Glutamatergic neuron (in vitro differentiated cells): Measurements from ENCODE around the gene HIC1. TPM values are rescaled to one million over a fixed set of nuclear protein-coding genes. Genes with fewer than 3 reads are reported as not detected.
A peak's percentile ranks its signal among the peaks of the same experiment; 100 is the strongest.

Experiments used
- DNase-seq: peaks from one replicate; pipeline ENCODE4 v3.0.0; 2022
- H3K27ac Mint-ChIP-seq: one replicate; pipeline ENCODE4 v1.8.0; 2020; ENCODE audit warnings: mild to moderate bottlenecking, mixed read lengths, inconsistent platforms; ENCODE audit not compliant: unreplicated experiment
- H3K27me3 Mint-ChIP-seq: one replicate; pipeline ENCODE4 v1.8.0; 2020; ENCODE audit warnings: mild to moderate bottlenecking, moderate library complexity, mixed read lengths, inconsistent platforms; ENCODE audit not compliant: unreplicated experiment
- H3K36me3 Mint-ChIP-seq: one replicate; pipeline ENCODE4 v1.8.0; 2020; ENCODE audit warnings: mild to moderate bottlenecking, mixed read lengths, inconsistent platforms; ENCODE audit not compliant: unreplicated experiment
- H3K4me1 Mint-ChIP-seq: one replicate; pipeline ENCODE4 v1.8.0; 2020; ENCODE audit warnings: mild to moderate bottlenecking, low read depth, mixed read lengths, inconsistent platforms; ENCODE audit not compliant: unreplicated experiment
- H3K4me3 Mint-ChIP-seq: one replicate; pipeline ENCODE4 v1.8.0; 2020; ENCODE audit warnings: mild to moderate bottlenecking, mixed read lengths, inconsistent platforms; ENCODE audit not compliant: unreplicated experiment
- H3K9me3 Mint-ChIP-seq: one replicate; pipeline ENCODE4 v1.8.0; 2020; ENCODE audit warnings: mild to moderate bottlenecking, moderate library complexity, mixed read lengths, inconsistent platforms; ENCODE audit not compliant: unreplicated experiment
- CTCF ChIP-seq: fragments of 200-600 bp; sonication (generic); IDR thresholded peaks from one replicate; pipeline ENCODE4 v1.5.0; 2021; ENCODE audit not compliant: partially characterized antibody, unreplicated experiment
- microRNA-seq: library from miRNA; unstranded; fragments of <30 nt; microRNA quantifications from one replicate; pipeline ENCODE4, GENCODE V29; 2020; ENCODE audit not compliant: unreplicated experiment
- total RNA-seq: library from RNA; stranded (reverse); fragmentation: NEBNext Ultra II Directional; extraction: Animal tissue kit (Norgen Biotek cat#: 25700); gene quantifications from one replicate; pipeline ENCODE4 v1.2.1, GENCODE V29; 2021; ENCODE audit not compliant: unreplicated experiment

HIC1 gene
- total RNA-seq, 1 donor from 2014 or later = 2.5 TPM

DNA sequence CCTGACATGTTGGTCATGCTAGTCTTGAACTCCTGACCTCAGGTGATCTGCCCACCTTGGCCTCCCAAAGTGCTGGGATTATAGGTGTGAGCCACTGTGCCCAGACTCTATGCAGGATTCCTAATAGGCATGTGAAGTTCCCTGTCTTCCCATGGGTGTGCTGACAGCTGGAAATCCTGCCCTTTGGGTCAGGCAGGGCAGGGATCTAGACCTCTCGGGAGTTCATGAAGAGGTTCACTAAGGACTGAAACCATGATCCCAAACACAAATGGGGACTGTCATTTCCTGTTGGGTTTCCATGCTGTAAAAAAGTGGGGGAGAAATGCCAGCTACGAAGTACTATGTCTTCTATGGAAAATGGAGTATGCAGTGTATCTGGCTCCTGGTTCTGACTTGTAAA lies 52.1 kb downstream of the HIC1 start:
- Mint-ChIP-seq H3K36me3 (no peaks in the 10 kb centered on the region), H3K4me3 (no peak overlapping the region), H3K27ac (no peak overlapping the region), H3K27me3 (peaks cover 5% of the 10 kb centered on the region), H3K9me3 (peaks cover 2% of the 10 kb centered on the region), H3K4me1 (peaks cover 20% of the 10 kb centered on the region)
- TF ChIP-seq CTCF = no peak
- no peak for DNase-seq

GRCh38 chr17:2107506-2107905 lies 52.6 kb downstream of the HIC1 start:
- Mint-ChIP-seq H3K27ac (no peak overlapping the region), H3K4me1 (peaks cover 20% of the 10 kb centered on the region), H3K9me3 (peaks cover 2% of the 10 kb centered on the region), H3K4me3 (no peak overlapping the region), H3K27me3 (peaks cover 5% of the 10 kb centered on the region), H3K36me3 (no peaks in the 10 kb centered on the region)
- TF ChIP-seq CTCF = no peak
- no peak for DNase-seq

GRCh38 chr17:2108170-2108569 lies 53.3 kb downstream of the HIC1 start:
- Mint-ChIP-seq H3K36me3 (no peaks in the 10 kb centered on the region), H3K27me3 (peaks cover 5% of the 10 kb centered on the region), H3K4me3 (no peak overlapping the region), H3K9me3 (no peaks in the 10 kb centered on the region), H3K4me1 (peaks cover 20% of the 10 kb centered on the region), H3K27ac (no peak overlapping the region)
- TF ChIP-seq CTCF = no peak
- no peak for DNase-seq

DNA sequence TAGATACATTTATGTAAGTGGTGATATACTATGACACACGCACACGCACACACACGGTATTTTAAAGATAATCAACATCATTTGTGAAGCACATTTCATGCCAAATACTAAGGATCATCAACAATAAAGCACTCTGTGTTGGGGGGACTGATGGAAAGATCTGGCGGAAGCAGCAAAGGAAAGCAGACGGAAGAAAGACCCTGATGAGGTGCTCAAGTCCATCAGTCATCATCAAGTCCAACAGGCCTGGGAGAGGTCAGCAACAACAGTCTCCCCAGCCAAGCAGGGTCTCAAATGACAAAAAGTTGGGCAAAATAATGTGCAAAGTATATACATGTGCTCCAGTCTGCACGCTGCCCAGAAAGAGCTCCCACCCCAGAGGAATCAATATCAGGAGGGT lies 55.5 kb downstream of the HIC1 start:
- H3K27ac Mint-ChIP-seq = no peak overlapping the region
- H3K36me3 Mint-ChIP-seq = no peaks in the 10 kb centered on the region
- no peaks in the 10 kb centered on the region for H3K9me3 Mint-ChIP-seq
- H3K27me3 Mint-ChIP-seq = no peaks in the 10 kb centered on the region
- no peak overlapping the region for H3K4me3 Mint-ChIP-seq
- DNase-seq = no peak
- peaks cover 15% of the 10 kb centered on the region for H3K4me1 Mint-ChIP-seq
- no peak for TF ChIP-seq CTCF

GRCh38 chr17:2111691-2112090 lies 56.8 kb downstream of the HIC1 start:
- Mint-ChIP-seq H3K4me1 (peaks cover 10% of the 10 kb centered on the region), H3K9me3 (peaks cover under 1% of the 10 kb centered on the region), H3K27ac (no peak overlapping the region), H3K4me3 (no peak overlapping the region), H3K36me3 (no peaks in the 10 kb centered on the region), H3K27me3 (no peaks in the 10 kb centered on the region)
- no peak for TF ChIP-seq CTCF
- no peak for DNase-seq

Small RNA genes within 50 kb of the gene (microRNA-seq; reads per million reads assigned to microRNA genes)
- gene MIR132 (295 reads per million, percentile 83 among the genes with 10 or more reads in this experiment), gene MIR212 (8.3 reads per million, percentile 44 among the genes with 10 or more reads in this experiment)

Other genes with a start within 250 kb of the HIC1 start
- gene SMYD4, start 225.2 kb upstream of the HIC1 start, total RNA-seq = 11.4 TPM
- gene RPA1, start 225.1 kb upstream of the HIC1 start, total RNA-seq = 43.4 TPM
- 50.3 TPM for gene RTN4RL1, start 29.8 kb upstream of the HIC1 start, total RNA-seq
- gene DPH1, start 24.9 kb upstream of the HIC1 start, total RNA-seq = 36.4 TPM
- 16.3 TPM for gene OVCA2, start 13.1 kb upstream of the HIC1 start, total RNA-seq
- gene SMG6, start 248.7 kb downstream of the HIC1 start, total RNA-seq = 42.7 TPM
- 22.0 TPM for gene SRR, start 248.8 kb downstream of the HIC1 start, total RNA-seq